GM19452 (cell line): Measurements from ENCODE around the gene EIF4E3.

Source experiments
- ATAC-seq: cut with Tn5 transposase; IDR thresholded peaks from one replicate; pipeline ENCODE4 v1.9.1; 2021; ENCODE audit not compliant: unreplicated experiment

EIF4E3 gene

GRCh38 chr3:71725271-71725991 lies at the start of gene EIF4E3:
TSS of gene EIF4E3 (minus strand) at chr3:71725402. CDS start at chr3:71725367, 35 bp downstream.
- peak; percentile 57 for ATAC-seq

- ATAC-seq, result no peak
Measured at GRCh38 chr3:71771884-71772283, 46.7 kb upstream of the EIF4E3 start.

GRCh38 chr3:71771126-71771525 lies 45.9 kb upstream of the EIF4E3 start:
- no peak for ATAC-seq

GRCh38 chr3:71763426-71763825 lies 38.2 kb upstream of the EIF4E3 start:
- ATAC-seq, result no peak

- no peak for ATAC-seq
Measured at GRCh38 chr3:71760140-71760539, 34.9 kb upstream of the EIF4E3 start.

GRCh38 chr3:71759401-71759800 lies 34.2 kb upstream of the EIF4E3 start:
- no peak for ATAC-seq

- no peak for ATAC-seq
Measured at GRCh38 chr3:71758091-71758490, 32.9 kb upstream of the EIF4E3 start.

- ATAC-seq, result no peak
Measured at GRCh38 chr3:71754610-71755253, 29.5 kb upstream of the EIF4E3 start.

GRCh38 chr3:71753701-71754609 lies 28.8 kb upstream of the EIF4E3 start, which contains the start of gene GPR27:
TSS of gene GPR27 (plus strand) at chr3:71753855. CDS start at chr3:71754050, 195 bp downstream.
- no peak for ATAC-seq

- ATAC-seq, result no peak
Measured at GRCh38 chr3:71752831-71753700, 27.9 kb upstream of the EIF4E3 start.

- no peak for ATAC-seq
Measured at GRCh38 chr3:71751602-71752001, 26.4 kb upstream of the EIF4E3 start.

GRCh38 chr3:71744738-71745137 lies 19.5 kb upstream of the EIF4E3 start:
- ATAC-seq, result no peak

GRCh38 chr3:71742621-71743020 lies 17.4 kb upstream of the EIF4E3 start:
- no peak for ATAC-seq

- ATAC-seq, result no peak
Measured at GRCh38 chr3:71734881-71735280, 9.7 kb upstream of the EIF4E3 start.

- ATAC-seq, result no peak
Measured at GRCh38 chr3:71733319-71733718, 8.1 kb upstream of the EIF4E3 start.

GRCh38 chr3:71732637-71733036 lies 7.4 kb upstream of the EIF4E3 start:
- ATAC-seq, result no peak

- no peak for ATAC-seq
Measured at GRCh38 chr3:71728632-71729342, 3.6 kb upstream of the EIF4E3 start.

- ATAC-seq, result no peak
Measured at GRCh38 chr3:71726146-71726545, 944 bp upstream of the EIF4E3 start.

GRCh38 chr3:71724584-71725270 lies 475 bp downstream of the EIF4E3 start:
- ATAC-seq, result peak; percentile 49

- ATAC-seq, result no peak
Measured at GRCh38 chr3:71724171-71724453, 1.1 kb downstream of the EIF4E3 start.
